Activated T-helper 1 cell treated with anti-CD3 and anti-CD28 coated beads, Interleukin-2, amount 50 U/mL, for 16 hours (primary cell): ENCODE measurements around the gene PAK4.

Experiments
- DNase-seq, 2 donors: peaks; one replicate each; pipeline ENCODE4 v3.0.0-alpha.2; 2020; ENCODE audit warnings: low read depth in 1 of 2, low spot score in 1 of 2

Gene PAK4

GRCh38 chr19:39146091-39146490 is 20.5 kb downstream of the PAK4 start:
- no peak for DNase-seq

GRCh38 chr19:39146686-39147450 is 21.3 kb downstream of the PAK4 start:
- no peak for DNase-seq

- no peak for DNase-seq
These were observed 21.9 kb downstream of the PAK4 start for GRCh38 chr19:39147480-39147879.

GRCh38 chr19:39148939-39149529 is 23.4 kb downstream of the PAK4 start:
- DNase-seq = no peak

GRCh38 chr19:39150235-39150634 is 24.6 kb downstream of the PAK4 start:
- DNase-seq = no peak

GRCh38 chr19:39150807-39151600 is 25.4 kb downstream of the PAK4 start:
- DNase-seq = no peak

GRCh38 chr19:39152066-39152465 is 26.5 kb downstream of the PAK4 start:
- no peak for DNase-seq

- DNase-seq = no peak
These were observed 28.6 kb downstream of the PAK4 start for GRCh38 chr19:39154100-39154628.

- DNase-seq = no peak
These were observed 29.1 kb downstream of the PAK4 start for GRCh38 chr19:39154629-39155100.

GRCh38 chr19:39155114-39155700 is 29.6 kb downstream of the PAK4 start:
- DNase-seq = no peak

- no peak for DNase-seq
These were observed 30.2 kb downstream of the PAK4 start for GRCh38 chr19:39155741-39156140.

- DNase-seq = no peak
These were observed 31.0 kb downstream of the PAK4 start for GRCh38 chr19:39156326-39157230.

- DNase-seq = no peak
These were observed 31.9 kb downstream of the PAK4 start for GRCh38 chr19:39157275-39157996.

- no peak for DNase-seq
These were observed 32.4 kb downstream of the PAK4 start for GRCh38 chr19:39157997-39158389.

- no peak for DNase-seq
These were observed 33.2 kb downstream of the PAK4 start for GRCh38 chr19:39158646-39159260.

- no peak for DNase-seq
These were observed 34.9 kb downstream of the PAK4 start for GRCh38 chr19:39160523-39160861.

GRCh38 chr19:39160889-39161672 is 35.5 kb downstream of the PAK4 start:
- DNase-seq = no peak

- no peak for DNase-seq
These were observed 37.0 kb downstream of the PAK4 start for GRCh38 chr19:39162441-39163043.
